HG02840 (cell line): ENCODE data around the gene OR7C1.
"Not testable (repeated sequence)": the region's sequence is repeated elsewhere in the genome, so short reads cannot be mapped to it uniquely, and the experiment has no call there.

Source experiments
- ATAC-seq: cut with Tn5 transposase; IDR thresholded peaks from one replicate; pipeline ENCODE4 v1.9.1; 2021; ENCODE audit warnings: mild to moderate bottlenecking, moderate library complexity, moderate number of reproducible peaks; ENCODE audit not compliant: unreplicated experiment, low FRiP score

OR7C1 gene

GRCh38 chr19:14785102-14785793 is 49.7 kb downstream of the OR7C1 start:
- not testable (repeated sequence) for ATAC-seq

GRCh38 chr19:14784730-14785101 is 50.3 kb downstream of the OR7C1 start:
- ATAC-seq, result not testable (repeated sequence)

GRCh38 chr19:14783410-14783998 is 51.5 kb downstream of the OR7C1 start:
- not testable (repeated sequence) for ATAC-seq

GRCh38 chr19:14782626-14783409 is 52.2 kb downstream of the OR7C1 start:
- no peak for ATAC-seq

GRCh38 chr19:14781713-14782536 is 53.1 kb downstream of the OR7C1 start:
- not testable (repeated sequence) for ATAC-seq

- ATAC-seq, result not testable (repeated sequence)
Observed at GRCh38 chr19:14780622-14781225, 54.3 kb downstream of the OR7C1 start.

GRCh38 chr19:14779151-14779550 is 55.8 kb downstream of the OR7C1 start:
- ATAC-seq, result no peak

- not testable (repeated sequence) for ATAC-seq
Observed at GRCh38 chr19:14778110-14778845, 56.7 kb downstream of the OR7C1 start, which contains the start of gene ADGRE2. ADGRE2 (minus strand) TSS chr19:14778560; CDS start chr19:14776756, 1,804 bp downstream.

- ATAC-seq, result not testable (repeated sequence)
Observed at GRCh38 chr19:14777645-14778044, 57.3 kb downstream of the OR7C1 start.

GRCh38 chr19:14775869-14776586 is 59.0 kb downstream of the OR7C1 start:
- no peak for ATAC-seq

GRCh38 chr19:14775326-14775725 is 59.7 kb downstream of the OR7C1 start:
- ATAC-seq, result not testable (repeated sequence)

- ATAC-seq, result no peak
Observed at GRCh38 chr19:14774373-14774772, 60.6 kb downstream of the OR7C1 start.

- ATAC-seq, result not testable (repeated sequence)
Observed at GRCh38 chr19:14773722-14774121, 61.3 kb downstream of the OR7C1 start.

GRCh38 chr19:14772995-14773394 is 62.0 kb downstream of the OR7C1 start:
- no peak for ATAC-seq

GRCh38 chr19:14772467-14772866 is 62.5 kb downstream of the OR7C1 start:
- ATAC-seq, result no peak

- no peak for ATAC-seq
Observed at GRCh38 chr19:14770944-14771839, 63.8 kb downstream of the OR7C1 start.

GRCh38 chr19:14770136-14770535 is 64.8 kb downstream of the OR7C1 start:
- no peak for ATAC-seq

GRCh38 chr19:14769201-14769600 is 65.8 kb downstream of the OR7C1 start:
- no peak for ATAC-seq
